ENCODE measurements around the gene RAB11FIP3. TPM values are rescaled to one million over a fixed set of nuclear protein-coding genes. Genes with fewer than 3 reads are reported as not detected.

The RAB11FIP3 gene
- total RNA-seq, 1 experiment from 2014 or later: 12.7 TPM

- H3K4me1 ChIP-seq (ENCODE audit: insufficient read depth, low read length): peaks cover 37% of the 10 kb centered on the region
- no peaks in the 10 kb centered on the region for H3K36me3 ChIP-seq (ENCODE audit: low read depth, low read length)
- H3K9me3 ChIP-seq (ENCODE audit: low read length): no peaks in the 10 kb centered on the region
- 0 out of 2 replicates have a peak overlapping the region, but pooled peaks have one; percentile 98 for H3K4me2 ChIP-seq (ENCODE audit: low read length)
- ChIA-PET CTCF (no interaction called here), POLR2A (ENCODE audit: unreplicated experiment) (no interaction called here)
- no peaks in the 10 kb centered on the region for H3K27me3 ChIP-seq (ENCODE audit: low read length)
- H3K9me2 ChIP-seq (replicated peaks; ENCODE audit: low read length): no peaks in the 10 kb centered on the region
- no peak overlapping the region for H2AFZ ChIP-seq (ENCODE audit: low read length)
- H3K9ac ChIP-seq (ENCODE audit: low read length): no peak overlapping the region
- ATAC-seq (no peak), DNase-seq (no peak)
- H3K27ac ChIP-seq (ENCODE audit: low read length): no peak overlapping the region
- TF ChIP-seq EZH2 (IDR thresholded peaks at IDR 0.05; ENCODE audit: low read length, unreplicated experiment): no peak
- TF ChIP-seq, protein P1, sequence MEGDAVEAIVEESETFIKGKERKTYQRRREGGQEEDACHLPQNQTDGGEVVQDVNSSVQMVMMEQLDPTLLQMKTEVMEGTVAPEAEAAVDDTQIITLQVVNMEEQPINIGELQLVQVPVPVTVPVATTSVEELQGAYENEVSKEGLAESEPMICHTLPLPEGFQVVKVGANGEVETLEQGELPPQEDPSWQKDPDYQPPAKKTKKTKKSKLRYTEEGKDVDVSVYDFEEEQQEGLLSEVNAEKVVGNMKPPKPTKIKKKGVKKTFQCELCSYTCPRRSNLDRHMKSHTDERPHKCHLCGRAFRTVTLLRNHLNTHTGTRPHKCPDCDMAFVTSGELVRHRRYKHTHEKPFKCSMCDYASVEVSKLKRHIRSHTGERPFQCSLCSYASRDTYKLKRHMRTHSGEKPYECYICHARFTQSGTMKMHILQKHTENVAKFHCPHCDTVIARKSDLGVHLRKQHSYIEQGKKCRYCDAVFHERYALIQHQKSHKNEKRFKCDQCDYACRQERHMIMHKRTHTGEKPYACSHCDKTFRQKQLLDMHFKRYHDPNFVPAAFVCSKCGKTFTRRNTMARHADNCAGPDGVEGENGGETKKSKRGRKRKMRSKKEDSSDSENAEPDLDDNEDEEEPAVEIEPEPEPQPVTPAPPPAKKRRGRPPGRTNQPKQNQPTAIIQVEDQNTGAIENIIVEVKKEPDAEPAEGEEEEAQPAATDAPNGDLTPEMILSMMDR (conservative IDR thresholded peaks at IDR 0.05; ENCODE audit: low read depth, low read length): no peak
- H4K20me1 ChIP-seq (ENCODE audit: low read length): peaks cover 32% of the 10 kb centered on the region
- intact Hi-C loops (cut with micrococcal nuclease): no loop called here
- BruUV-seq (replicated peaks): no TSS peak
- peaks cover 87% of the 10 kb centered on the region for H3K79me2 ChIP-seq (ENCODE audit: low read length)
- H3K4me3 ChIP-seq (ENCODE audit: low read length): no peak overlapping the region
- H3F3A ChIP-seq (ENCODE audit: low read length, unreplicated experiment): no peaks in the 10 kb centered on the region
These were observed 104.8 kb downstream of the RAB11FIP3 start for GRCh38 chr16:530111-530817.

- H3K9me3 ChIP-seq (ENCODE audit: low read length): no peaks in the 10 kb centered on the region
- H3K27ac ChIP-seq (ENCODE audit: low read length): no peak overlapping the region
- H4K20me1 ChIP-seq (ENCODE audit: low read length): peaks cover 32% of the 10 kb centered on the region
- intact Hi-C loops (cut with micrococcal nuclease): no loop called here
- peaks cover 34% of the 10 kb centered on the region for H3K4me1 ChIP-seq (ENCODE audit: insufficient read depth, low read length)
- no peak overlapping the region for H3K9ac ChIP-seq (ENCODE audit: low read length)
- no peaks in the 10 kb centered on the region for H3K27me3 ChIP-seq (ENCODE audit: low read length)
- H3F3A ChIP-seq (ENCODE audit: low read length, unreplicated experiment): no peaks in the 10 kb centered on the region
- peaks cover 90% of the 10 kb centered on the region for H3K79me2 ChIP-seq (ENCODE audit: low read length)
- H3K9me2 ChIP-seq (replicated peaks; ENCODE audit: low read length): no peaks in the 10 kb centered on the region
- H3K4me2 ChIP-seq (ENCODE audit: low read length): no peak overlapping the region
- no peak overlapping the region for H2AFZ ChIP-seq (ENCODE audit: low read length)
- DNase-seq (no peak), ATAC-seq (no peak)
- POLR2A ChIA-PET (ENCODE audit: unreplicated experiment): no interaction called here
- no peak overlapping the region for H3K4me3 ChIP-seq (ENCODE audit: low read length)
- no TSS peak for BruUV-seq (replicated peaks)
- CTCF ChIA-PET: no interaction called here
- no peak for TF ChIP-seq EZH2 (IDR thresholded peaks at IDR 0.05; ENCODE audit: low read length, unreplicated experiment)
- TF ChIP-seq, protein P1 (conservative IDR thresholded peaks at IDR 0.05; ENCODE audit: low read depth, low read length): no peak
- TF ChIP-seq EZH2phosphoT487 (IDR thresholded peaks at IDR 0.05; ENCODE audit: borderline replicate concordance, low read length): no peak
- H3K36me3 ChIP-seq (ENCODE audit: low read depth, low read length): no peaks in the 10 kb centered on the region
These were observed 106.2 kb downstream of the RAB11FIP3 start for GRCh38 chr16:531494-532125.
